Activated CD4-positive, alpha-beta T cell treated with anti-CD3 and anti-CD28 coated beads, Interleukin-2, Interleukin-4, amounts not matched to agents 100 ng/mL and 50 ng/mL, durations not matched to agents 16 hours and 8 hours (primary cell): ENCODE measurements around the gene SLC23A2.
A peak's percentile ranks its signal among the peaks of the same experiment; 100 is the strongest.
"Not testable (repeated sequence)": the region's sequence is repeated elsewhere in the genome, so short reads cannot be mapped to it uniquely, and the experiment has no call there.

Source experiments
- DNase-seq: peaks from one replicate; pipeline ENCODE4 v3.0.0-alpha.2; 2020; ENCODE audit warnings: low spot score

The SLC23A2 gene

DNA sequence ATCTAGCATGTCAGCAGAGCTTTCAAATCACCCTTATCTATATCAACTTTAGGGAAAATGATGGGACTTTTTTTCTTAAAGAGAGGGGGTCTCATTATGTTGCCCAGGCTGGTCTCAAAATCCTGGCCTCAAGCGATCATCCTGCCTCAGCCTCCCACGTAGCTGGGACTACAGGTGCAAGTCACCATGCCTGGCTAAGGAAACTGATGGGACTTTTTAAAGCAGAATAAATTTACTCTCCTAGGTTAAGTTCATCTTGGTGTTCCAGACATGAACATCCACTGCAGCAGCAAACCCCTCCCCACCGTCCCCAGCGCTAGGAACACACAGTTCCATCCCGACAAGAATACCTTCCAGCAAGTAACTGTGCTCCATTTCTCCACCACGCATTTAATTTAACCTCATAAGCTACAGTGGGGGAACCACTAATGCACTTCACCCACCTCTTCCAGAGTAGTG is 64.9 kb downstream of the SLC23A2 start:
- no peak for DNase-seq

GRCh38 chr20:4932061-4932460 is 69.2 kb downstream of the SLC23A2 start:
- no peak for DNase-seq

- DNase-seq, result no peak
These were observed 71.5 kb downstream of the SLC23A2 start for GRCh38 chr20:4929686-4930397.

- DNase-seq, result no peak
These were observed 74.7 kb downstream of the SLC23A2 start for GRCh38 chr20:4926531-4927156.

DNA sequence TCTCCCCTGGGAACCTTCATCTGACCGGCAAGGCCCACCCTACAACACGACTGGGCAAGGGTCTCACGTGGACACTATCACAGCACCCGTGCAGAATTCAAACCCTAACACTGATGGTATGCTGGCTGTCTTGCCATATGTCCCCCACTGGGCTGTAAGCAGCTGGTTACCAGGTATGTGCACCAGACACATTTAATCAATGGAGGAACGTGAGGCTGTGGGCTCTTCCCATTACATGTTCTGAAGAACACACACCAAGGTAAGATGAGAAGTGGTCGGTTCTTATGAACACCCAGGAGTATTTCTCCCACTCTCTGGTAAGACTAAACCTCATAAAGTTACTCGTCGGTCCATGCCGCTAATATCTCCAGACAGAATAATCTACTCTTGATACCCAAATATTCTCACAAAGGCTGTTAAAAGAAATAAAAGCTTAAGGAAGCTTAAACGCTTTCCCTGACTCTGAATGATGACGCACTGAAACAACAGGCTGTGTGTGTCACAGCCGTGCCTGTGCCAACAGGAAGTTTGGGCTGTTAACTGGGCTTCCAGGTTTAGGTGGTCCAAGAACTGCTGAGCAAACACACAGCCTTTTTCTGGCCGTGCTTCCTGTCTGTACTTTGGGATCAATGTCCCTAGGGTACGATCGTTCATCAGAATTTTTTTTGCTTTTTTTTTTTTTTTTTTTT is 75.3 kb downstream of the SLC23A2 start:
- no peak for DNase-seq

GRCh38 chr20:4924446-4924845 is 76.9 kb downstream of the SLC23A2 start:
- DNase-seq, result no peak

DNA sequence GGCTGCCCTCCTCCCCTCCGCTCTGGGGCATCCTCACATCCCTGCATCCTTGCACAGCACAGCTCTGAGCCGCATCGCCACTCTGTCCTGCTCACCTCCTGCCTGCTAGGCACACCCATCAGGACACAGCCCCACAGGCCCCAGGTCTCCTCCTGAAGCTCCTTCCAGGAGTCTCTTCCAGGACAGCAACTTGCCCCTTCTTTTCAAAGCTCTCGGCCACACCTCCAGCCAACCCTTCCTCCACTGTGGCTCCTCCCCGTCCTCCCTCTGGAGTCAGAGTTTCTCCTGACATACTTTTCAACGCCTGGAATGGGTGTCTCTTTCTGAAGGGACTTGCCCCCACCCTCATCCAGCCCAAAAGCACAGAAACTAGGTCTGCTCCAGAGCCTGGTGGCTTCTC is 77.3 kb downstream of the SLC23A2 start:
- no peak for DNase-seq

- no peak for DNase-seq
These were observed 79.1 kb downstream of the SLC23A2 start for GRCh38 chr20:4922186-4922585.

DNA sequence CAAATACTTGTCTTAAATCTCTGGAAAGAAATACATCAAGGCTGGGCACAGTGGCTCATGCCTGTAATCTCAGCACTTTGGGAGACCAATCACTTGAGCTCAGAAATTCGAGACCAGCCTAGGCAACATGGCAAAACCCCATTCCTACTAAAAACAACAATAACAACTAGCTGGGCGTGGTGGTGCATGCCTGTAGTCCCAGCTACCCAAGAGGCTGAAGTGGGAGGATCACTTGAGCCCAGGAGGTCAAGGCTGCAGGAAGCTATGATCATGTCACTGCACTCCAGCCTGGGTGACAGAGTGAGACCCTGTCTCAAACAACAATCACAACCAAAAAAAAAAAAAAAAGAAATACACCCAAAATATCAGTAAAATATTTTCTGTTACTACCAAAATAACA is 80.0 kb downstream of the SLC23A2 start:
- not testable (repeated sequence) for DNase-seq

DNA sequence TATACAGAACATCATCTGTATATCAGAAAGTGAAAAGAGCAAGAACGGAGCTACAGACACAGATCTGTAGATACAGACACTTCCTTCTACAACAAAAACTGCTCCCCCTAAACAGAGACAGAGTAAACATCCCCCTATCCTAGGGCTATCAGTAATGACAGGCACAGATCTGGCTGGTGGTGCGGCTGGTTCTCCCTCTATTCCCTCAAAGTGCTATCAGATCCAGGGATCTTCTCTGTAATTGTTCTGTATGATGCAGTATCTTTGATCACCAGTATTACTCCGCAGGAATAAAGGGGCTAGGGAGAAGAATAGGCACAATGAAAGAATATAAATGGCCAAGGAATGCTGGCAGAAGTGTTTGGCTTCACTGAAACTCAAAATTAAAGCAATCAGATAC is 80.7 kb downstream of the SLC23A2 start:
- no peak for DNase-seq

DNA sequence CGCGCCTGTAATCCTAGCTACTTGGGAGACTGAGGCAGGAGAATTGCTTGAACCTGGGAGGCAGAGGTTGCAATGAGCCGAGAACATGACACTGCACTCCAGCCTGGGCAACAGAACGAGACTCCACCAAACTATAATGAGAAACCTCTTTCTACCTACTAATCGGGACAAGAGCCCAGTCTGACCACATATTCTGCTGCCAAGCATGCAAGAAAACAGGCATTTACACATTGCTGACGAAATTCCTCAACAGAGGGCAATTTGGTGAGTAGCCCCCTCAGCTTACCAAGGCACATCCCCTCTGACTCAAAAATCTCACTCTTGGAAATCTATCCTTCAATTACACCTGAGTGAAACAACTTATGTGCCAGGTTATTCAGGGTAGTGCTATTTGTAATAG is 81.2 kb downstream of the SLC23A2 start:
- DNase-seq, result no peak

DNA sequence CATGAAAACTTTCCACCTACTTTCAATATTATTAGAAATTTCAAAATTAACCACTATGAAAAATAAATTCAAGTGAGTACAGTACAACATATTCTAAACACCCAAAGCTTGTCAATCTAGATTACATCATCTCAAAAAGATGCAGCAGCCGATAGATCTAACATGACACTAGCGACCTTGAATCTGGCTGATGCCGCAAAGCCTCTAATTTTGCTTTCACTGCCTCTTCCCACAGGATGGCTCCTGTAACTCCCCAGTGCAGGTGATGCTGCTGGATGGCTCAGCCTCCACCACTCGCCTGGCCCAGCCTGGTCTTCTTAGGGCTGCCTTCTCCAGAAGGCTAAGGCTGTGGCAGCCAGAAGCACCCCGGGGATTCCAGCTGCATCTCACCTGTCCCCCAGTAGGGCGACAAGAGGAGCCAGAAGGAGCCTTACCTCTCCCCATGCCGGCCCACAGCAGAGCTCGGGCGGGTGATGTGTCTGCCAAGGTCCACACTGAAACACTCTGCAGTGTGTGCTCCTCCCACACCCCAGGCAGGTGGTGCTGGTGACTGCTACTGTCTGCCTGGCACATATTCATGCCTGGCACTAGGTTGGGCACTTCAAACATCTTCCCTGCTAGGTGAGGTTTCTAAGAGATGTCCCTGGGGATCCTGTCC is 82.1 kb downstream of the SLC23A2 start:
- DNase-seq, result no peak

- DNase-seq, result no peak
These were observed 82.8 kb downstream of the SLC23A2 start for GRCh38 chr20:4918473-4918872.

- no peak for DNase-seq
These were observed 84.1 kb downstream of the SLC23A2 start for GRCh38 chr20:4916971-4917881.

- DNase-seq, result no peak
These were observed 88.2 kb downstream of the SLC23A2 start for GRCh38 chr20:4913147-4913546.

DNA sequence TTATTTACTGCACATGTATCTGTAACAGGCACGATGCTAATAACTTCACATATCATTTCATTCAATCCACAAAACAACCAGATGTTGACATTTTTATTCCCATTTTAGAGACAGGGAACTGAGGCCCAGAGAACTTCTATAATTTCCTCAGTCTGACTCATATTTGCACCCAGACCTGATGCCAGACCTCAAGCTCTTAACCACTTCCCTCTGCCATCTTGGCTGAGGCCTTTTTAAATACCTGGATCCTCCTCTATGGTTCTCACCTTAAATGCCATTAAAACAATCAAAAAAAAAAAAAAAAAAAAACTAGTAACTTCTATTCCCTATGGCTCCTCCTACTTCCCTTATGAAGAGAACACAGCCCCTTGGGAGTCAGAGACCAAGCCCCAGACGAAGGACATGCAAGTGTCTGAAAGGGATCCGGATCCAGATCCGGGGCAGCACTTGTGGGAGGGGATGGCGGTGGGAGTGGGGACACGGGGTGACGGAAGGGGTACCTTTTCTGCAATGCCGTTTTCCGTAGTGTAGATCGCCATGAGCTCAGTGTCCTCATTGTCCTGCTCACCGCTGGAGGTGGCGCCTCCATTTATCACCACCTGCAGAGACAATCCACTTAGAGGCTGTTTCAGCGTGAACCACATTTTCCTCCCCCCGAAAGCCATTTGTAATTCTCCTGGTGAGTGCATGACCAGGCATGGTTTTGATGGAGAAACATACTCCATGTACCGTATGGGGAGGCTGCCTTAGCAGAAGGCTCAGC is 88.7 kb downstream of the SLC23A2 start:
- DNase-seq, result peak; percentile 24

DNA sequence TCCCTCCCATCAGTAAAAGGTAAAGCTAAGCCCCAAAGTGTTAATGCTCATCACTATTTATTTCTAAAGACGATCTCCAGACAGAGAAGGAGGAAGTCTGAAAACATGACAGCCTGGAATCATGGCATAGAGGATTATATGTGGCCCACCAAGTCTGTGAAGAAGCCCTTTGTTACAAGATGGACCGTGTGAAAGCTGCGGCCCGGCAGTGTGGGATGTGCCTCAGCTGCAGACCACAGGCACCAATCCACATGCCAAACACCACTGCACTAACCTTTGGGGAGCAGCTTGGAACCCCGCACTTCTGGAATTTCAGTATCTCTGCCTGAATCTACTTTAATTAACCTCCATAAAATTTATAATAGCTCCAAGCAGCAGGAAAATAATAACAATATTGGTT is 90.4 kb downstream of the SLC23A2 start:
- no peak for DNase-seq

- DNase-seq, result no peak
These were observed 95.7 kb downstream of the SLC23A2 start for GRCh38 chr20:4905613-4906012.

DNA sequence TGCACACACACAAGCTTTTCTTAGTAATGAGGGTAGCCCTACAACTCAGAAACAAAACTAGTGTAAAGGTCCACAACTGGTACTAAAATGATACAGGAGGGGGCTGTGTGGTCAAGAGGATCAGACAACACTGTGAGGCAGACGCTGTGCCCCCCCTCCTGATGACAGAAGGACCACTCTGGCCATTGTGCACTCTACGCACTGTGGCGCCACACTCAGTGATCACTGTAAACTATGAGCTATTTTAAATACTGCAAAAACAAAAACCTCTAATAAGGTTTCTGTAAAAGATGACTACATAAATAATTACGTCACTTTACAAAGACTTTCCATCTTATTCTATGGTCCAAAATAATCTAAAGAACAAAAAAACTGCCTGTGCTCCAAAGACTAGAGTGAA is 96.1 kb downstream of the SLC23A2 start:
- DNase-seq, result no peak

DNA sequence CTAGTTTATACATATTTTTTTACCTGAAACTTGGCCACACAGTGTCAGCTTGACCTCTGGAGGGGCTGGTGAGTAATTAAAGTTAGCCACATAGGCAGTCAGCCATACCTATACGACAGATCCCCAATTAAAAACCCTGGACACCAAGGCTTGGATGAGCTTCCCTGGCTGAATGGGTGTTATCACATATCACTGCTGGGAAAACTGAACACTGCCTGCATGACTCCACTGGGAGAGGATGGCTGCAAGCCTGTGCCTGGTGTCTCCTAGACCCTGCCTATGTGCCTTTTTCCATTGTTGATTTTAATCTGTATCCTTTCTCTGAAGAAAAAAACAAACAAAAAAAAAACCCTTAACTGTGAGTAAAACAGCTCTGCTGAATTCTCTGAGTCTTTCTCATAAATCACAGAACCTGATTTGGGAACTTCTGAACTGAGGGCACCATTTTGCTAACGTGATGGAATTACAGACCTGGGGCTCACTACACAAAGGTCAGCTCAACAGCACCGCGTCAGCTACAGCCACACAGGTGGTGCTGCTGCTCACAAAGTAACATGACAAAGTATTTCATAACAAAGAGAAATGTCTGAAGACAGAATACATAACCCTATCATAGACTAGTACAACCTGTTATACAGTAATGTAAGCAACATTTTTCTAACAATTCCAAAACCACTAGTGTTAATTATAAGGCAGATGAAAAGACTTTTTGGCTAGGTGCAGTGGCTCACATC is 97.0 kb downstream of the SLC23A2 start:
- no peak for DNase-seq
